GM12878 (cell line): ENCODE results near the gene CELF2. TPM values are rescaled to one million over a fixed set of nuclear protein-coding genes. Genes with fewer than 3 reads are reported as not detected.
A peak's percentile ranks its signal among the peaks of the same experiment; 100 is the strongest.

ENCODE experiments used
- ATF2 ChIP-seq: IDR thresholded peaks from 2 replicates; pipeline ENCODE4 v1.6.1; 2012; ENCODE audit warnings: low read length, inconsistent platforms
- CHD1 ChIP-seq: IDR thresholded peaks from 2 replicates; pipeline ENCODE4 v1.6.1; 2012; ENCODE audit warnings: low read depth, low read length, improper control_type of control experiment
- CHD4 ChIP-seq: fragments of 200-600 bp; sonication (generic); IDR thresholded peaks from 2 replicates; pipeline ENCODE4 v1.6.1; 2016; ENCODE audit warnings: mild to moderate bottlenecking
- CUX1 ChIP-seq: IDR thresholded peaks from 2 replicates; pipeline ENCODE4 v1.6.1; 2012; ENCODE audit warnings: improper control_type of control experiment, low read depth, low read length; ENCODE audit not compliant: insufficient replicate concordance
- ELK1 ChIP-seq: IDR thresholded peaks from 2 replicates; pipeline ENCODE4 v1.6.1; 2012; ENCODE audit warnings: low read depth, low read length, improper control_type of control experiment
- FOXK2 ChIP-seq: fragments of 450-650 bp; IDR thresholded peaks from 2 replicates; pipeline ENCODE4 v1.6.1; 2017; ENCODE audit warnings: mild to moderate bottlenecking, moderate library complexity
- MTA2 ChIP-seq: fragments of 450-650 bp; IDR thresholded peaks from 2 replicates; pipeline ENCODE4 v1.6.1; 2016; ENCODE audit warnings: low read depth, mild to moderate bottlenecking, moderate library complexity
- MYB ChIP-seq: fragments of 150-350 bp; IDR thresholded peaks from 2 replicates; pipeline ENCODE4 v1.6.1; 2014; ENCODE audit warnings: mild to moderate bottlenecking, low read depth, low read length, borderline replicate concordance
- NFYB ChIP-seq: IDR thresholded peaks from 2 replicates; pipeline ENCODE4 v1.6.1; 2011; ENCODE audit warnings: low read depth, mild to moderate bottlenecking, low read length, improper control_type of control experiment, moderate library complexity; ENCODE audit not compliant: insufficient read depth
- POLR2AphosphoS2 ChIP-seq: IDR thresholded peaks from 2 replicates; pipeline ENCODE4 v1.6.1; 2011; ENCODE audit warnings: low read depth, mild to moderate bottlenecking, low read length, improper control_type of control experiment, moderate library complexity
- POLR2AphosphoS5 ChIP-seq: IDR thresholded peaks from 2 replicates; pipeline ENCODE4 v1.6.1; 2011; ENCODE audit warnings: mild to moderate bottlenecking, low read length, inconsistent platforms
- REST ChIP-seq: IDR thresholded peaks from 2 replicates; pipeline ENCODE4 v1.6.1; 2012; ENCODE audit warnings: mild to moderate bottlenecking, low read depth, low read length
- RFX5 ChIP-seq: IDR thresholded peaks from 2 replicates; pipeline ENCODE4 v1.6.1; 2011; ENCODE audit warnings: low read depth, low read length, improper control_type of control experiment
- polyA plus RNA-seq, 11 experiments: library from polyadenylated mRNA; depleted of rRNA in 4 of 11; unstranded in 6 of 11; stranded (reverse) in 5 of 11; fragments of >200 nt; fragmentation: Nextera tagmentation in 4 of 11; fragmentation: Illumina TruSeq in 1 of 11; extraction: Ambion mirVana in 4 of 11; extraction: Trizol in 1 of 11; gene quantifications; 1 replicate in 1 of 11; 2 replicates in 10 of 11; pipeline versions ENCODE4 v1.2.1 to v1.2.3, GENCODE V29; 2011 to 2016; ENCODE audit warnings: inconsistent platforms in 2 of 11, missing spikeins in 2 of 11, low read depth in 1 of 11
- total RNA-seq, 4 experiments: library from RNA; depleted of rRNA in 3 of 4; stranded (reverse); fragments of >200 nt in 3 of 4; fragmentation: Illumina TruSeq in 1 of 4; extraction: Trizol in 1 of 4; gene quantifications; 2 replicates each; pipeline versions ENCODE4 v1.2.1 to v1.2.3, GENCODE V29; 2013 to 2021

Gene CELF2
- total and polyA plus RNA-seq, 10 of the 15 experiments (the other 5 are each of a cell fraction or from before 2014, with no cell fraction given) = 20.8 to 129 (median 86.3) TPM

- no peak for TF ChIP-seq REST
- TF ChIP-seq POLR2AphosphoS2 = peak; percentile 71; the same call in 1 of the 2 replicates
- no peak for TF ChIP-seq RFX5
- no peak for TF ChIP-seq MTA2
- no peak for TF ChIP-seq CHD1
- TF ChIP-seq NFYB = no peak
- TF ChIP-seq FOXK2 = no peak
- TF ChIP-seq CHD4 = no peak
- no peak for TF ChIP-seq MYB
- no peak for TF ChIP-seq CUX1
- TF ChIP-seq POLR2AphosphoS5 = peak; percentile 31; the same call in 1 of the 2 replicates
- no peak for TF ChIP-seq ELK1
- TF ChIP-seq ATF2 = no peak
Measured at GRCh38 chr10:11338160-11338844, 320.6 kb downstream of the CELF2 start (continued).
